GM21447 (cell line): ENCODE results near the gene F11.
"Not testable (repeated sequence)": the region's sequence is repeated elsewhere in the genome, so short reads cannot be mapped to it uniquely, and the experiment has no call there.

Experiments used
- ATAC-seq: cut with Tn5 transposase; IDR thresholded peaks from one replicate; pipeline ENCODE4 v1.9.1; 2021; ENCODE audit not compliant: unreplicated experiment

Gene F11

DNA sequence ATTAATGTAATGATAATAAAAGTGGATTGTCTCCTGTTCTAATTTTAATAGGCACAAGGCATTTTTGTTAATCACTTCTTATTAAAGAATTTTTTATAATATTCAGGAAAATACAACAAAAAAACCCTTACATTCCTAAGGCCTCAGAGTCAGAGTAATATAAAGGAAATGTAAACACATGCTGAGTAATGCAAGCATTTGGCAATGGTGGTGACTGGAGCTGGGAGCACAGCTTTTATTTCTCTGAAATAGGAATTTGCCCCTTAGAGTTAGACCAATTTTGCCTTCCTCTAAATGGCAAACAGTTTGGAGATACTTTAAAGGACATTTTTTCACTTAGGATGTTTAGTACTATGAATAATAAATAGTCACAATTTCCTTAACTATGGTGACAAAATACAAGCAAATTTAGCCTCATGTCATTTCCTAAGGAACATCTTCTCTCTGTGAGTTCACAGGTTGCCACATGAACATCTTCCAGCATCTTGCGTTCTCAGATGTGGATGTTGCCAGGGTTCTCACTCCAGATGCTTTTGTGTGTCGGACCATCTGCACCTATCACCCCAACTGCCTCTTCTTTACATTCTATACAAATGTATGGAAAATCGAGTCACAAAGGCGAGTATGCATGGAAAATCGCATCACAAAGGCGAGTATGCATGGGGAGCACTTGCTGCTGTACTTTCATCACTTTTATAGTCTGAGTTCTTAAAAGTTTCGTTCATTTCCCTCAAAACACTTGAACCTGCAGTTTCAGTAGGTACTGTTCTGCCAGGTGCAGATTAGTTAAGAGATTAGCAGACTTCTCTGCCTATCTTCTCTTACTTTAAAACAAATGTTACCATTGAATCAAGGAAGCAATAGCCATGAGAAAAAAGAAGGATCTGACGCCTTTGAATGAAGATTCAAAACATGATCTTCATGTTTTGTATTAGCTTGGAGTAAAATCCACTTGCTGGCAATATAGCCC is 15.9 kb upstream of the F11 start:
- ATAC-seq, result no peak

DNA sequence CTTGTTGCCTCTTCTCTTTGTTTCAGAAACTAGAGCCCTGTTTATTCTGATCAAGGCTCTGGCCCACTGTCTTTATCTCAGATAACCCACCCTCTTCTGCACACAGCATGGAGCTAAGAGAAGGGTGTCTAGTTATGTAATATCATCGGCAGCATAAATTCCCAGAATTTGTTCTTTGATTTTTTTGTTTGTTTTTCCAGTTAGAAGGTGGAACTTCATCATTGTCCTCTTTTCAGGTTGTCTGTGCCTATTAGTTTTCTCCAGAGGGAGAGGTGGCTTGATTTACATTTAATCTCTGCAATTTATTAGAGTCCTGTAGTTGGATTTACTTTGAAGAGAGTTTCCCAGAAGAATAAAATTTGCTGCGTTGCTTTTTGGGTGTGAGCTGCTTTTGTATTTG is 15.2 kb upstream of the F11 start:
- no peak for ATAC-seq

DNA sequence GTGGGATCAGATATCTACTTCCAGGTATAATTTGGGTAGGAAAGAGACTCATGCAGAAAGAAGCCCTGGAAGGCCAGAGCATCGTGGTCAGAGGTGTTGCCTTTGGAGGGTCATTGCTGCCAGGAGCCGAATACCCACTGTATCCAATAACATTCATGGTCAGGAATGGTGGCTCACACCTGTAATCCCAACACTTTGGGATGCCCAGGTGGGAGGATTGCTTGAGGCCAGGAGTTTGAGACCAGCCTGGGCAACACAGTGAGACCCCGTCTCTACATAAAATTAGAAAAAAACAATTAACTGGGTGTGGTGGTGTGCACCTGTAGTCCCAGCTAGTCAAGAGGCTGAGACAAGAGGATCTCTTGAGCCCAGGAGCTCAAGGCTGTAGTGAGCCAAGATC is 10.9 kb upstream of the F11 start:
- ATAC-seq, result no peak

DNA sequence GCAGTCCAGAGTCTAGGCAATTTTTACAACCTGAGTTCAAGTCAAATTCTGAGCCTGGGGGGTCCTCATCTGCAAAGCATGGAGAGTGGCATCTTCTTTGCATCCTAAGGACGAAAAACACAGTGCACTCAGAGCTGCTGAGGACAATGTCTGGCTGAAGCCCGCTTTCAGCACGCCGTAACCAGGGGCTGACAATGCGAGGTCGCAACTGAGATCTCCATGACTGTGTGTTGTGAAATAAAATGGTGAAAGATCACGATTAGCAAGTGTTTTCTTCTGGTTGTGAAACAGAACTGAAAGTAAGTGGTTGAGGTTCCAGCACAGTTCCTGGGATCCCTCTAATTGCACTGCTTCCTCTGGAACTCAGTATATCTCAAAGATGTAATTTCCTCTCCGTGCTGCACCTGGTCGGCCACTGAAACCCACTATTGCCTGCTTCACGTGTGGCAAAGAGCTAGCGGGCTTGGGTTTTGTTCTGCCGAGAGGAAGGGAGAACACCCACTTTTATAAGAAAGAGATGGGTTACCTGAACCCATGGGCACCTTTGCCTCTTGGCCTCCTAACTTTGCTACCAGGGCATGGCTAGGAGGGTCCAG is 7.7 kb upstream of the F11 start:
- no peak for ATAC-seq

DNA sequence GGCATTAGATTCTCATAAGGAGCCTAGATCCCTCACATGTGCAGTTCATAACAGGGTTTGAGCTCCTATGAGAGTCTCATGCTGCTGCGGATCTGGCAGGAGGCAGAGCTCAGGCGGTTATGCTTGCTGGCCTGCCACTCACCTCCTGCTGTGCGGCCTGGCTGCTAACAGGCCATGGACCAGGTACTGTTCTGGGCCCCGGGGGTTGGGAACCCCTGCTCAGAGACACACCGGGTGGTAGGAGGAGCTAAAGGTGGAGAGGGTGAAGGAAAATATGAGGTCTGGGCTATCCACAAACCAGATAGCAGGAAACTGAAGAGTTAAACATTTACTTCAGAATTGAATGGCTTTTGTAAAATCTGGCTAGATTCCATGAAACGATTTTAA is 5.9 kb upstream of the F11 start:
- no peak for ATAC-seq

DNA sequence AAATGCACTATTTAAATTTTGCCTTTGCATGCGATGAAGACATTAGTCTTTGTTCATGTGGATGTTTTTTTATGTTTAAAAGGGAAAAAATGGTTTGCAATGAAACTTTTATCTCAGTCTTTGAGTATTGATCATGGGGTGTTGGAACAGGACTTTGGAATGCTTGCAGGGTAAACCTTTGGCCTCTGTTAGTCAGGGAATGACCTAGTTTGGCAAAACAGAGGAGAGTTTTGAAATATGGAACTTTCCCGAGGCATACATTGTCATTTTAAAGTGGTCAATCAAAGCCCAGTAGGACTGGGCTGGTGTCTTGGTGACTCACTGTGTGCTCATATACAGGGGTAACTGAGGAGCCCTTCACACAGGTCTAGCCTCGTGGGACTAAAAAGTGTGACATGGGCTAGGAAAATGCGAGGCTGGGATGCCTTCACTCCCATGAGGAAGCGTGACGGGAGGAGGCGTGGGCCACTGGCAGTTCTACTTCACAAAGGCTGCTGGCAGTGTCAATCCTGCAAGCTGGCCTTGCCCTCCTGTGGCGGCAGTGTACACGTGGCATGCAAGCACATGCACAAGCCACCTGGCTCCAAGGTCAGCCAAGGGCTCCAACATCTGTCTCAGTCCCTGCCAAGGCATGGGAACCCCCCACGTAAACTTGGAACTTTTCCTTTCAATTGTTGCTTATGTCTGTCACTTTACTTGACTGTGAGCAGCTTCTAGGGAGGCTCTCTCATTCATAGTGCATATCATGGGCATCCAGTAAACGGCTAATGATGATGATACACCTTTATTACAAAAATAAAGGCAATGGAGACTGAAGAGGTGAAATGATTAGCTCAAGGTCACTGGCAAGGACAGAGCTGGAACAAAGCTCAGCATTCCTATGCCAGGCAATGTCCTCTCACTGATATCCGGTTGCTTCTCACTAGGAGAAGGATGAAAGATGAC is 5.2 kb upstream of the F11 start:
- ATAC-seq, result no peak

DNA sequence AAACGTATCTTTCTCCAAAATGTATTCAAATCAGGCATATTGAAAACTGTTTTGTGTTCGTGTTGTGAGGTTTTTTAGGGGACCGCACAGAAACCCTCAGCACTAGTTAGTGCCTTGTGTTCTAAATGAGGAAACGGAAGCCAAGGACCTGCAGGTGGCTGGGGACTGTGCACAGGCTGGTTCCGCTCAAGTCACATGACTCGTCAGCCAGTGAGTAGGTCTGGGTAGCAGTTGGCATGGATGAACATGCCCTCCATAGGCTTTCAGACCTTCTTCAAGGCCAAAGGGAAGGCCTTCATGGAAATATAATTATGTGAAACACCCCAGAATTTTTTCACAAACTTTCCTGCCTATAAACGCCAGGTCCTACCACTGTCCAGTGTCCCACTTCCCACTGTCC is 1.3 kb upstream of the F11 start:
- ATAC-seq, result no peak

DNA sequence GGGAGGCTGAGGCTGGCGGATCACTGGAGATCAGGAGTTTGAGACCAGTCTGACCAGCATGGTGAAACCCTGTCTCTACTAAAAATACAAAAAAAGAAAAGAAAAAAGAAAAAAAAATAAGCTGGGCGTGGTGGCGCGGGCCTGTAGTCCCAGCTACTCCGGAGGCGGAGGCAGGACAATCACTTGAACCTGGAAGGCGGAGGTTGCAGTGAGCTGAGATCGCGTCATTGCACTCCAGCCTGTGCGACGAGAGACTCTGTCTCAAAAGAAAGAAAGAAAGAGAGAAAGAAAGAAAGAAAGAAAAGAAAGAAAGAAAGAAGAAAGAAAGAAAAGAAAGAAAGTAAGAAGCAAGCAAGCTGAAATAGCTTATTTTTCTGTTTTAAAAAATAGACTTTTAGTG is 739 bp upstream of the F11 start:
- not testable (repeated sequence) for ATAC-seq

DNA sequence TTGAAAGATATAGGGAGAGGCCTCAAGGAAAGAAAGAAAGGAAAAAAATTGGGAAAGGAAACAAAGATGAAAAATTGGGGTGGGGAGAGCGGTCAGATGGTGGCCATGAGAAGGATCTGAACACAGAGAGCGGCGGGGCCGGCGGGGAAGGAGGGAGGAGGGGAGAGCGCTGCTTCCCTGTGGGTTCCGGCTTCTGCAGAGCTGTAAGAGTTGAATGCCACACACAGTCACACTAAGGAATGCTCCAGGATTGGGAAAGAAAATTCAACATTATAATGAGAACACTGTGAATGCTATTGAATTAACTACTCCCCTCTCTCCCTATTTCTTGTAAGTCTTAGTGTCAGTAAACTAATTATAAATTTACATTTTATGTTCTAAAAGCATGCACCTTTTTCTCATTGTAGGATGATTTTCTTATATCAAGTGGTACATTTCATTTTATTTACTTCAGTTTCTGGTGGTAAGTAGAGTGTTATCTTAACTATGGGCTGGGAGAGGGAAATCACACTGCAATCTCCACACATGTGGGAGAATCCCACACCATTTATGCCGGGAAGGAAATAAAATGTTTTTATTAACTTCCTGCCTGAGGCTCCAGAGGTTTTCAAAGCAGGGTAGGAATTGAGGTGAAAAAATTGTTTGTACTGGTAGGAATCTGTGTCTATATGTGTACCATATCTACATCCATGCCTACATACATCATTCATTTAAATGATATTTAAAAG is 904 bp downstream of the F11 start:
- no peak for ATAC-seq

DNA sequence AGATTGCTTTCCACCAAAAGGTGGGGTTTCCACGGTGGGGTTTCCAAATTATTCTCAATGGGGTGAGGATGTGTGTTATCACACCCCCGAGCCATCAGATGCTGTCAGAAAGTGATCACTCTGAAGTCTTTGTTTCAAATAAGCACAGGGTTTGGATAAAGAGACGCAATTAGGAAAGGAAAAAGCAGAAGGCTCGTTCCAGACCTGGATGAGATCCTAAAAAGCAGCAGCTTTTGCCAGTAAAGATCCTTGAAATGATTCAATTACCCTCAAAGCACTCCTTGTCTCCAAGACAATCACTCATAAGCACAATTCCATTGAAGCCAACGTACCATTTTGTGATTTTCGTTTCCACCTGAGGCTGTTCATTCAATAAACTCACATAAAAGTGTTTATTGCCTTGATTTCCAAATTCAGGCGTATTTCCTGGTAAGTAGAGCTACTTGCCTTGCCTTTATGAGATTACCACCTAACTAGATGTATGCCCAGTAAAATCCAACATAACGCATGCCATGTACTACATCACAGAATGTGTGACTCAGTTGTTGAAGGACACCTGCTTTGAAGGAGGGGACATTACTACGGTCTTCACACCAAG is 5.2 kb downstream of the F11 start:
- no peak for ATAC-seq

DNA sequence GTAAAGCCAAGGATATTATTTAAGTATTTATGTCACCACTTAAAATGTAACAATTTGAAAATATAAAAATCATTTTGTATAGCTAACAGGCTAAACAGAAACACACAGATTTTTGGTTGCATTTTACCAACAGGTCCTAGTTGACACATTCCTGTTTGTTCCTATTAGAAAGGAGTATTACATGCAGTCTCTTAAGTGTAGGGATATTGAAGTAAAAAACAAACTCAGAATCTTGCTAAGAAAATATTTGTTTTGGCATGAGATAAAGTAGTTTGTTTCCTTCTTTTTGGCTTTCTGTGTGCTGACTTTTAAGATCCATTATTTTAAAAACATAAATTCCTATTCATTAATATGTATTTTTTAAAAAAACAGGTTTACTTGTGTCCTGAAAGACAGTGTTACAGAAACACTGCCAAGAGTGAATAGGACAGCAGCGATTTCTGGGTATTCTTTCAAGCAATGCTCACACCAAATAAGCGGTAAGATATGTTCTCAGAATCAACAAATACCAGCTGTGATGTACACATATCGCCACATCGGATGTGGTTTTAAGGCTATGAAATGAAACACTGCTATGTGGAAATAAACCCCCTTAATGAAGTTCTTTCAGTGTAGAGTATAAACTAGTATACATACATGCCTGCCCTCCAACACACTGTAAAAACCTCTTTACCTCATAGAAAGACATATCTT is 6.9 kb downstream of the F11 start:
- ATAC-seq, result no peak

DNA sequence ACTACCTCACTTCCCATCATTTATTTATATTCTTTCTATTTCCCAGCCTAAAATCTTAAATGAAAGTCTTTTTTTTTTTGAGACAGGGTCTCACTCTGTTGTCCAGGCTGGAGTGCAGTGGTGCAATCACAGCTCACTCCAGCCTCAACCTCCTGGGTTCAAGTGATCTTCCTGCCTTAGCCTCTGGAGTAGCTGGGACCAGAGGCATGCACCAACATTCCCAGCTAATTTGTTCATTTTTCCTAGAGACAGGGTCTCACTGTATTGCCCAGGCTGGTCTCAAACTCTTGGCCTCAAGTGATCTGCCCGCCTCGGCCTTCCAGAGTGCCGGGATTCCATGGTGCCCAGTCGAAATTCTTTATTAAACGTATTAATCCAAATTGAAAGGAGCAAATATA is 7.4 kb downstream of the F11 start:
- not testable (repeated sequence) for ATAC-seq

DNA sequence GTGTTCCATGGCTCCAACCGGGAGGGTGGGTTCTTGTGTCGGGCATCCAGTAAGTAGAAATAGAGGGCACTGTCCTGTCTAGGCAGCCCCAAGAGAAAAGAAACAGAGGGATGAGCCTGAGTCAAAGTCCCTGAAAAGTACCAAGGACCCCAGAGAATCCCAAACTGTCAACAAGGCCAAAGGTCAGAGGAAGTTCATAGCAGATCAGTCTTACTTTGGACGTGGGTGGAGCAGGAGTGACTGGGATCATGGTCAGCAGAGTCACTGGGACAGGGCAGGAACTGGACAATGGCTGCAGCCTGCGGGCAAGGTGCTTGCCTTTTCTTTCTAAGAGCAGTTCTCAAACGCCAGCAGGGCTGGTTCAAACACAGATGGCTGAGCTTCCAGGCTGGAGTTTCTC is 17.3 kb downstream of the F11 start:
- ATAC-seq, result no peak

DNA sequence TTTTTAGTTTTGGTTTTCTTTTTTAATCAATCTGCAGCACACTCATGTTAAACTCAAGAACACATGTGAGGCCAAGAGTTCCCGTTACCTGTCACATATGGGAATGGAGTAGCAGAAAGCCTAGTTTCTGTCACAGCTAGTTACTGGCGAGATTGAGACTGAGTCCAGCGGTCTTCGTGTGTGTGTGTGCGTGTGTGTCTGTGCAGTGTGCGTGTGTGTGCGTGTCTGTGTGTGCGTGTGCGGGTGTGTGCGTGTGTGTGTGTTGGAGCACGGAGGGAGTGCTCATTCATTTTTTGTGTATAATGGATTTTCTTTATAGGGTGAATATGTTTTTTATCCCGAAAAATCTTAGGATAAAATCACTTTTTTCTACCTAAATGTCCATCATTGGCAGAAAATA is 19.2 kb downstream of the F11 start:
- no peak for ATAC-seq

DNA sequence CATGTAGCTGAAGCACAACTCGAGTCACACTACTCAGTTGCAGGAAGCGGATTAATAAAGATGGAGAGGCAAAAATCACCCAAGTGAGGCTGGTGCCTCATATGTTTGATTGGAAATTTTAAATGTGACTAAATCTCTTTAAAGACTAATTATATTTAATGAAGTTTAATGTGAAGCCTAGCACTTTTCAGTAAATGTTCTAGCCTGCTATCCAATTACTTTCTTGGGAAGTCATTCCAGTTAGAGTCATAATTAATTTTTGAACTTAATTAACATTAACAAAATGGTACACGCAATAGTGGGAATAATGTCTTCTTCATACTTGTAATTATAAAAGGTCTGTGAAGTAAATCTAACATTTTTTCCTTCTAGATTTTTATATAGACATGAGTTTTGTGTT is 20.6 kb downstream of the F11 start:
- no peak for ATAC-seq

DNA sequence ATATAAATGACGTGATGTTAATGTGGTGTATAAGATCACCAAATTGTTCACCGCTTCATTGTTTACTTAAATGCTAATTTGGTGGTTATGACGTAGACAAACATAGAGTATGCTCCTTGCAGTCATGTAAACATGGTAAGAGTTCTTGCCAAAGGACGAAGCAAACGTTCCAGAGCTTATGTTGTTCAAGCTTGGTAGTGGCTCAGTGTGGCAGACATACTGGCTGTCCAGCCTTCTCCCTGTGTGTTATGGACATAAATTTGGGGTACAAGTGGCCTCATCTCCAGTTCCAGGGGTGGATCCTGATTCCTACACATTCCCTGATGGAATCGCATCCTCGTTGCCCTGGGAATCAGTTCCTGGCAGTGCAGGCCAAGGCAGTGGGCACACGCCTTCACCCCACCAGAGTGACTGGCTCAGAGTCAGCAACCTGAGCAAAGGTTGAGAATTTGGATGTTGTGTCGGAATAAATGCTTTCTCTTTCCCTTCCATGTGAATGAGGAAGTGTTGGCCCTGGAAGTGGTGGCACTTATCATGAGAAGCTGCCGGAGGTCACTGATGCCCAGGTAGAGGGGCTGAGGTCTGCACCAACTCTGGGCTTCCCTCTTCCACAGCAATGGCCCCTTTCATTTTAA is 25.4 kb downstream of the F11 start:
- no peak for ATAC-seq

DNA sequence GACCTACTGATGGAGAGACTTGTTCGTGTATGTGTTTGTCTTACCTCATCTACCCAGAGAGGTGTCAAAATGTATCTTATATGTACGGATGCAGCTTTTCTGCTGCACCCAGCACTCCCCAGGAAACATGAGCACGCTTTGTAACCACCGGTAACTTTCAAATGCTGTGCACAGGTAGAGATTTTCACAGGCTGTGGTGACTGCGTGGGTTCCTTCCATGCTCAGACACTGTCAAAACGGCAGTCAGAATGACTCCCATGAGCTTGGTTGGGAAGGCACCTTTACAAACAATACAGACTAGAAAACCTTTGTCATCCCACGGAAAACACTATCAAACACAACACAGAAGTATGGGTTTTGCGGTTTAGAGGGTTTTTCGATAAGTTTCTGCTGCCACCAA is 28.2 kb downstream of the F11 start:
- no peak for ATAC-seq

DNA sequence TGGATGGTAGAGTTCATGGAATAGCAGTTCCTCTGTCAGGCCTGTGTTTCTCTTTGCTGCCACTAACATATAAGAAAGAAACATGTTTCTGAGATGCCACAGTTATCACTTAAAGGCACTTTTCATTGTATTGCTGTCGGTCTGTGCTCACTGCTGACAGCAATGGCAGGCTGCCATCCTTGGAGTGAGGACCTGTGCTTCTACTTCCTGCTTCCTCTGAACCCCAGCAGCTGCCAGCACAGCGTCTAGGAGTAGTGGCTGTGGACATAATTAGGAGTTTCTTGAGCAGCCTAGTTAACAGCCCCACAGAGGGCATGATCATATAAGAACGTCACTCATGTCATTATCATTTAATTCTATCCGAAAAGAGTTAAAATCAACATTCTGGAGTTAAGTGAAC is 30.5 kb downstream of the F11 start:
- no peak for ATAC-seq

DNA sequence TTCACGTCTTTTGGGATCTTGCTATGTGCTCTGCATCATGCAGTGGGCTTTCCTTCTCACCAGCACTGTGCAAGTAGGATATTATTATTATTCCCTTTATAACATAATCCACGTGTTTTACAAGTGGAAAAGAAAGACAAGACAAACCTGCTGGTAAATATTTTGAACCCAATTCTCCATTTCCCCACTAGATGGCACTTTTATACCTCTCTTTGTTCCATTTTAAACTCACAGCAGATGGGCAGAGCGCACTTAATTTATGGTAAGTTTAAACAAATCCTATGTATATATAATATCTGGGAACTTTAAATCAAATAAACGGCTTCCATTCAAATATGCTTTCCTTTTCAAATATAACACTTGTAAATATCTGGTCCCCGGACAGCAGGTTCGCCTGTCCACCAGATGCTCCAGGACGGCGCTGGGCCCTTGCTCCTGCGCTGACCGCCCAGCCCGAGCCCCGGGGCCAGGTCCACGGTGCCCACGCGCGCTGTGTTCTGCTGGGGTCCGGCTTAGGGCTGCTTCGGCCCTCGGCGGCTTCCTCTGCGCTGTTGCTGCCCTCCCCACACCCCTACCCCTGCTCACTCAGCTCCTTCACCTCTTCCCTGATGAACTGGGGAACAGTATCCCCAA is 31.1 kb downstream of the F11 start:
- no peak for ATAC-seq
